Upper lobe of right lung (tissue), 1 donor: ENCODE data around the gene BCL2L11. TPM values are rescaled to one million over a fixed set of nuclear protein-coding genes. Genes with fewer than 3 reads are reported as not detected.

Source experiments
- ATAC-seq: fragments of 200-7000 bp; cut with Tn5 transposase; one replicate; pipeline ENCODE4 v1.9.1; 2020; ENCODE audit warnings: mild to moderate bottlenecking, moderate library complexity
- DNase-seq: peaks from one replicate; pipeline ENCODE4 v3.0.0-alpha.2; 2020
- H3K27ac ChIP-seq: fragments of 200-600 bp; one replicate; pipeline ENCODE4 v1.8.0; 2022
- H3K27me3 ChIP-seq: fragments of 200-600 bp; one replicate; pipeline ENCODE4 v1.8.0; 2022; ENCODE audit warnings: mild to moderate bottlenecking
- H3K36me3 ChIP-seq: fragments of 200-600 bp; one replicate; pipeline ENCODE4 v1.8.0; 2022
- H3K4me1 ChIP-seq: fragments of 200-600 bp; one replicate; pipeline ENCODE4 v1.8.0; 2022
- H3K4me3 ChIP-seq: fragments of 200-600 bp; one replicate; pipeline ENCODE4 v1.8.0; 2022; ENCODE audit warnings: mild to moderate bottlenecking
- H3K9me3 ChIP-seq: fragments of 200-600 bp; one replicate; pipeline ENCODE4 v1.8.0; 2022
- intact Hi-C: fragments of 100-400 bp; cut with DNase I; formaldehyde crosslinking; loops from one replicate; pipeline ENCODE4 v1.11.0; 2022
- total RNA-seq: library from RNA; stranded (reverse); fragmentation: NEBNext Ultra II Directional; extraction: Animal tissue kit (Norgen Biotek cat#: 25700); gene quantifications from one replicate; pipeline ENCODE4 v1.2.1, GENCODE V29; 2021
- TF ChIP-seq, protein P1 (sequence below): fragments of 200-600 bp; IDR thresholded peaks from one replicate; pipeline ENCODE4 v1.8.0; 2022; ENCODE audit warnings: antibody characterized with exemption
- donor health status: DM: no; HTN: yes; CAD: no; lungs with severe emphysema.

BCL2L11 gene
- total RNA-seq, 1 donor from 2014 or later: 23.9 TPM

- no peaks in the 10 kb centered on the region for H3K27me3 ChIP-seq
- peak; percentile 66 for ATAC-seq
- H3K9me3 ChIP-seq: no peaks in the 10 kb centered on the region
- DNase-seq: no peak
- no peaks in the 10 kb centered on the region for H3K4me1 ChIP-seq
- TF ChIP-seq, protein P1, sequence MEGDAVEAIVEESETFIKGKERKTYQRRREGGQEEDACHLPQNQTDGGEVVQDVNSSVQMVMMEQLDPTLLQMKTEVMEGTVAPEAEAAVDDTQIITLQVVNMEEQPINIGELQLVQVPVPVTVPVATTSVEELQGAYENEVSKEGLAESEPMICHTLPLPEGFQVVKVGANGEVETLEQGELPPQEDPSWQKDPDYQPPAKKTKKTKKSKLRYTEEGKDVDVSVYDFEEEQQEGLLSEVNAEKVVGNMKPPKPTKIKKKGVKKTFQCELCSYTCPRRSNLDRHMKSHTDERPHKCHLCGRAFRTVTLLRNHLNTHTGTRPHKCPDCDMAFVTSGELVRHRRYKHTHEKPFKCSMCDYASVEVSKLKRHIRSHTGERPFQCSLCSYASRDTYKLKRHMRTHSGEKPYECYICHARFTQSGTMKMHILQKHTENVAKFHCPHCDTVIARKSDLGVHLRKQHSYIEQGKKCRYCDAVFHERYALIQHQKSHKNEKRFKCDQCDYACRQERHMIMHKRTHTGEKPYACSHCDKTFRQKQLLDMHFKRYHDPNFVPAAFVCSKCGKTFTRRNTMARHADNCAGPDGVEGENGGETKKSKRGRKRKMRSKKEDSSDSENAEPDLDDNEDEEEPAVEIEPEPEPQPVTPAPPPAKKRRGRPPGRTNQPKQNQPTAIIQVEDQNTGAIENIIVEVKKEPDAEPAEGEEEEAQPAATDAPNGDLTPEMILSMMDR: no peak
- intact Hi-C loops: no loop called here
- H3K36me3 ChIP-seq: no peaks in the 10 kb centered on the region
- no peak overlapping the region for H3K4me3 ChIP-seq
- peak overlapping the region; percentile 63 for H3K27ac ChIP-seq
These were observed 64.1 kb downstream of the BCL2L11 start for GRCh38 chr2:111184725-111185310.

DNA sequence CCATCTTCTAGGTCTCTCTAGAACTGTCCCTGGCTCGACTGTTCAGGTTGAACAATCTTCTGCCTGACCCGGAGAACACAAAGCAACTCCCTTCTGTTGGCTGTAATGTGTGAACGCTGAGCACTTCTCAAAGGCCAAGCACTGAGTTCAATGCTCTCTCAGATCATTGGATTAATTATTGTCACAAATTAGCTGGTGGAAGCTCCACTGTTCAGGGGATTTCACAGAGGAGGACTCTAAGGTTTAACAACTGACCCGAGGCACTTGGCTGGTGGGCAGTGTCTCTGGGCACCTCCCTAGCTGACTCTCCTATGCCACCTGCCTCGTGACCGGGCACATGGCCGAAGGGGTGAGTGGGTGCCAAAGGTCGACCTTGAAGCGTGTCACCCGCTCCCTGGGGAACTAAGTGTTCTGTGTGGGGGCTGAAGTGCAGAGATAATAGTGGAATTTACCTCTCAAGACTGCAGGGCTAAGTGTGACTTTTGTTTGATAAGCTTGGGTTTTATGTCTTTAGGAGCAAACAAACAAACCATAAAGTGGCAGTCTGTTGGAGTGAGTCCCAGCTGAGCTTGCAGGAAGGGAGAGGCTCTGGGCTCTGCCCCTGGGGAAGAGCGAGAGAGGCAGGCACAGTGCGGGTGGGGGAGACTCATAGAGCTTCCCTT is 64.8 kb downstream of the BCL2L11 start:
- H3K36me3 ChIP-seq: no peaks in the 10 kb centered on the region
- TF ChIP-seq, protein P1: no peak
- intact Hi-C loops: no loop called here
- peak; percentile 89 for DNase-seq
- no peaks in the 10 kb centered on the region for H3K4me1 ChIP-seq
- H3K4me3 ChIP-seq: no peak overlapping the region
- H3K27ac ChIP-seq: peak overlapping the region; percentile 63
- peak; percentile 83 for ATAC-seq
- no peaks in the 10 kb centered on the region for H3K27me3 ChIP-seq
- no peaks in the 10 kb centered on the region for H3K9me3 ChIP-seq

- peak; percentile 2 for ATAC-seq
- no peaks in the 10 kb centered on the region for H3K9me3 ChIP-seq
- H3K27ac ChIP-seq: no peak overlapping the region
- TF ChIP-seq, protein P1: no peak
- H3K36me3 ChIP-seq: no peaks in the 10 kb centered on the region
- intact Hi-C loops: no loop called here
- H3K4me3 ChIP-seq: no peak overlapping the region
- no peaks in the 10 kb centered on the region for H3K27me3 ChIP-seq
- no peak for DNase-seq
- no peaks in the 10 kb centered on the region for H3K4me1 ChIP-seq
These were observed 65.5 kb downstream of the BCL2L11 start for GRCh38 chr2:111186121-111186715.

DNA sequence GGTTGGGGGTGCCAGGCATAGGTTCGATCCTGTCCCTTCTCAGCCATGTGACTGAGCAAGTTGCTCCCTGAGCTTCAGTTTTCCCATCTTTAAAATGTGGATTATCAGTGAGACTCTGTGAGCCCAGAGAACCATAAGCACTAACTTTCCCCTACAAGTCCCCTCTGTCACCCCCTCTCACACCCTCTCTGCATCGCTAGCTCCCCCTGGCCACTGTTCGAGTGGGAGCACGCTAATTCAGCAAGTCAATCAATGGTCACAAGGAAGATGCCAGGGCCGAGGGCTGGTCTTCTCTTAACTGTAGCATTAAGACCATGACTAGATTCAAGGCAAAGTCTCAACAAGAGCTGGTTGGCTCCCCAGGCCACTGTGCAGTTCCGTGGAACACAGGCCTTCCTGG is 66.2 kb downstream of the BCL2L11 start:
- Histone ChIP-seq H3K27ac (no peak overlapping the region), H3K27me3 (no peaks in the 10 kb centered on the region), H3K4me3 (no peak overlapping the region), H3K36me3 (no peaks in the 10 kb centered on the region), H3K4me1 (no peaks in the 10 kb centered on the region), H3K9me3 (no peaks in the 10 kb centered on the region)
- TF ChIP-seq, protein P1: no peak
- intact Hi-C loops: no loop called here
- no peak for DNase-seq
- no peak for ATAC-seq

DNA sequence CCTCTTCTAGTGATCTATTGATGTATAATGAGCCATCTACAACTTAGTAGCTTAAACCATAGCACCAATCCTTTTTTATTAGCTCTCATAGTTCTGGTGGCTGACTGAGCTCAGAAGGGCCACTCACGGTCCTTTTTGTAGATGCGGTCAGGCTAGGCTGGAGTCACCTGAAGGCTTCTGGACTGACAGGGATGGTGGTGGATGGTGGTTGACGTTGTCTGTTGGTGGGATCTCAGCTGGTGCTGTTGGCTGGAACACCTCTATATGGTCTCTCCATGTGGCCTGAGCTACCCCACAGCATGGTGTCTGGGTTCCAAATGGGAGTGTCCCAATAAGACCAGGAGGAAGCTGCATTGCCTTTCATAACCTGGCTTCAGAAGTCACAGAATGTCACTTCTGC is 68.0 kb downstream of the BCL2L11 start:
- H3K36me3 ChIP-seq: no peaks in the 10 kb centered on the region
- no peak for ATAC-seq
- TF ChIP-seq, protein P1: no peak

More for the DNA sequence above, 68.0 kb downstream of the BCL2L11 start:
- no peak overlapping the region for H3K27ac ChIP-seq
- no peak overlapping the region for H3K4me3 ChIP-seq
- H3K4me1 ChIP-seq: no peaks in the 10 kb centered on the region
- H3K27me3 ChIP-seq: no peaks in the 10 kb centered on the region
- intact Hi-C loops: no loop called here
- DNase-seq: no peak
- no peaks in the 10 kb centered on the region for H3K9me3 ChIP-seq
